ENCODE measurements around the gene STRIP1.

DNA sequence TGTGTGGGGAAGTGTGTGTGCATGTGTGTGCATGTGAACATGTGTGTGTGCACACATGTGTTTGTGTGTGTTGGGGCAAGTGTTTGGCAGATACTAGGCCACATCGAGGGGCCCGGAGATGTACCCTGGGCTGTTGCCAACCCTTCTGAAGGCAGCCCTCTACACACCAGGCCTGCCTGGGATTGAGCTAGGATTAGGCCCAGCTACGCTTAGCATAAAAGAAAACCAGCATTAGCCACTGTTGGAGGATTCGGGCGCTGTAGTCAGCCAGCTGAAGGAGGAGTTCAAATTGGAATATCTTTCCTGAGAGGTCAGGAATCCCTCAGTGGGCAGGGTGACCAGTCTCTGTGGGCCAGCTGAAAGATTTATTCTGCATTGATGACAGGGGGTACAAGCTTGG lies 46.6 kb downstream of the STRIP1 start:
- TF ChIP-seq, protein P1, sequence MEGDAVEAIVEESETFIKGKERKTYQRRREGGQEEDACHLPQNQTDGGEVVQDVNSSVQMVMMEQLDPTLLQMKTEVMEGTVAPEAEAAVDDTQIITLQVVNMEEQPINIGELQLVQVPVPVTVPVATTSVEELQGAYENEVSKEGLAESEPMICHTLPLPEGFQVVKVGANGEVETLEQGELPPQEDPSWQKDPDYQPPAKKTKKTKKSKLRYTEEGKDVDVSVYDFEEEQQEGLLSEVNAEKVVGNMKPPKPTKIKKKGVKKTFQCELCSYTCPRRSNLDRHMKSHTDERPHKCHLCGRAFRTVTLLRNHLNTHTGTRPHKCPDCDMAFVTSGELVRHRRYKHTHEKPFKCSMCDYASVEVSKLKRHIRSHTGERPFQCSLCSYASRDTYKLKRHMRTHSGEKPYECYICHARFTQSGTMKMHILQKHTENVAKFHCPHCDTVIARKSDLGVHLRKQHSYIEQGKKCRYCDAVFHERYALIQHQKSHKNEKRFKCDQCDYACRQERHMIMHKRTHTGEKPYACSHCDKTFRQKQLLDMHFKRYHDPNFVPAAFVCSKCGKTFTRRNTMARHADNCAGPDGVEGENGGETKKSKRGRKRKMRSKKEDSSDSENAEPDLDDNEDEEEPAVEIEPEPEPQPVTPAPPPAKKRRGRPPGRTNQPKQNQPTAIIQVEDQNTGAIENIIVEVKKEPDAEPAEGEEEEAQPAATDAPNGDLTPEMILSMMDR (IDR thresholded peaks at IDR 0.05): no peak
- no peak for TF ChIP-seq POLR2AphosphoS5 (IDR thresholded peaks at IDR 0.05; ENCODE audit: insufficient read depth in 1 of 2, low read depth in 1 of 2)

Measured in vagina (tissue), 2 donors.